Measurements from ENCODE around the gene TMEM190.

DNA sequence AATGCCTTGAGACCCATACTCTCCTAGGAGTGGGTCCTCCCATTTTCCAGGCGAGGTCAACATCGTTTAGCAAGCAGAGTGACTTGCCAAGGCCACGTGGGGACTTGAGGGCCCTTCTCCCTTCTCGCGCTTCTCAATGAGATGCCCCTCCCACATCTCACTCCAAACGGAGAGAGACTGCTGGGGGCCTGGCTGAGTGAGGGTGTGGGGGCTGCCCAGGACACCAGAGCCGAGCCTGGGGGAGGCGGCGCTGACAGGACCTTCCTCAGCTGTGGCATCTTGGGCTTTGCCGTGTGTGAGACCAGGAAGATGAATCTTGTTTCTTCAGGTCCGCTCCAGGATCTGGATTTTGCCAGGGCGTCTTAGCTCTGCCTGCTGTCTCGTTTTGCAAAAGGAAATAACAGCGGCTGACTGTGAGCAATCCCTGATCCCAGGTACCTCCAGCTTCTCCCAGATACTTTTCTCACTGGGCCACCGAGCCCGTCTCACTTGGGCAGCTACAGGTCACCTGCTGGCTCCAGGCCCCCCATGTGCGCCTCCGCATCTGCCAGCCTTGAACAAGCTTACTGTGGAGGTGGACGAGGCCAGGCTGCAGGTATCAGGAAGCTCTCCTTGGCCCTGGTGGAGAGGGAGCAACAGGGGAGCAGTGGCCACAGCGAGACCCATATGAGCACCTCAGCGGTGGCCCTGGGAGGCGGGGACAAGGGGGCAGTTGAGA is 28.1 kb upstream of the TMEM190 start:
- TF ChIP-seq, protein P1, sequence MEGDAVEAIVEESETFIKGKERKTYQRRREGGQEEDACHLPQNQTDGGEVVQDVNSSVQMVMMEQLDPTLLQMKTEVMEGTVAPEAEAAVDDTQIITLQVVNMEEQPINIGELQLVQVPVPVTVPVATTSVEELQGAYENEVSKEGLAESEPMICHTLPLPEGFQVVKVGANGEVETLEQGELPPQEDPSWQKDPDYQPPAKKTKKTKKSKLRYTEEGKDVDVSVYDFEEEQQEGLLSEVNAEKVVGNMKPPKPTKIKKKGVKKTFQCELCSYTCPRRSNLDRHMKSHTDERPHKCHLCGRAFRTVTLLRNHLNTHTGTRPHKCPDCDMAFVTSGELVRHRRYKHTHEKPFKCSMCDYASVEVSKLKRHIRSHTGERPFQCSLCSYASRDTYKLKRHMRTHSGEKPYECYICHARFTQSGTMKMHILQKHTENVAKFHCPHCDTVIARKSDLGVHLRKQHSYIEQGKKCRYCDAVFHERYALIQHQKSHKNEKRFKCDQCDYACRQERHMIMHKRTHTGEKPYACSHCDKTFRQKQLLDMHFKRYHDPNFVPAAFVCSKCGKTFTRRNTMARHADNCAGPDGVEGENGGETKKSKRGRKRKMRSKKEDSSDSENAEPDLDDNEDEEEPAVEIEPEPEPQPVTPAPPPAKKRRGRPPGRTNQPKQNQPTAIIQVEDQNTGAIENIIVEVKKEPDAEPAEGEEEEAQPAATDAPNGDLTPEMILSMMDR (IDR thresholded peaks at IDR 0.05): no peak
- TF ChIP-seq POLR2A (IDR thresholded peaks at IDR 0.05): no peak
- no peak for TF ChIP-seq EP300 (IDR thresholded peaks at IDR 0.05)
- no peak for TF ChIP-seq POLR2AphosphoS5 (IDR thresholded peaks at IDR 0.05)

Measured in gastroesophageal sphincter (tissue), 3 donors.